Measurements from ENCODE around the gene RIC1.
"Not testable (repeated sequence)": the region's sequence is repeated elsewhere in the genome, so short reads cannot be mapped to it uniquely, and the experiment has no call there.

RIC1 gene, protein sequence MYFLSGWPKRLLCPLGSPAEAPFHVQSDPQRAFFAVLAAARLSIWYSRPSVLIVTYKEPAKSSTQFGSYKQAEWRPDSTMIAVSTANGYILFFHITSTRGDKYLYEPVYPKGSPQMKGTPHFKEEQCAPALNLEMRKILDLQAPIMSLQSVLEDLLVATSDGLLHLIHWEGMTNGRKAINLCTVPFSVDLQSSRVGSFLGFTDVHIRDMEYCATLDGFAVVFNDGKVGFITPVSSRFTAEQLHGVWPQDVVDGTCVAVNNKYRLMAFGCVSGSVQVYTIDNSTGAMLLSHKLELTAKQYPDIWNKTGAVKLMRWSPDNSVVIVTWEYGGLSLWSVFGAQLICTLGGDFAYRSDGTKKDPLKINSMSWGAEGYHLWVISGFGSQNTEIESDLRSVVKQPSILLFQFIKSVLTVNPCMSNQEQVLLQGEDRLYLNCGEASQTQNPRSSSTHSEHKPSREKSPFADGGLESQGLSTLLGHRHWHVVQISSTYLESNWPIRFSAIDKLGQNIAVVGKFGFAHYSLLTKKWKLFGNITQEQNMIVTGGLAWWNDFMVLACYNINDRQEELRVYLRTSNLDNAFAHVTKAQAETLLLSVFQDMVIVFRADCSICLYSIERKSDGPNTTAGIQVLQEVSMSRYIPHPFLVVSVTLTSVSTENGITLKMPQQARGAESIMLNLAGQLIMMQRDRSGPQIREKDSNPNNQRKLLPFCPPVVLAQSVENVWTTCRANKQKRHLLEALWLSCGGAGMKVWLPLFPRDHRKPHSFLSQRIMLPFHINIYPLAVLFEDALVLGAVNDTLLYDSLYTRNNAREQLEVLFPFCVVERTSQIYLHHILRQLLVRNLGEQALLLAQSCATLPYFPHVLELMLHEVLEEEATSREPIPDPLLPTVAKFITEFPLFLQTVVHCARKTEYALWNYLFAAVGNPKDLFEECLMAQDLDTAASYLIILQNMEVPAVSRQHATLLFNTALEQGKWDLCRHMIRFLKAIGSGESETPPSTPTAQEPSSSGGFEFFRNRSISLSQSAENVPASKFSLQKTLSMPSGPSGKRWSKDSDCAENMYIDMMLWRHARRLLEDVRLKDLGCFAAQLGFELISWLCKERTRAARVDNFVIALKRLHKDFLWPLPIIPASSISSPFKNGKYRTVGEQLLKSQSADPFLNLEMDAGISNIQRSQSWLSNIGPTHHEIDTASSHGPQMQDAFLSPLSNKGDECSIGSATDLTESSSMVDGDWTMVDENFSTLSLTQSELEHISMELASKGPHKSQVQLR (N-terminal part only)

GRCh38 chr9:5628530-5629311 is at the start of gene RIC1:
Gene RIC1 (plus strand): TSS chr9:5629107. CDS start chr9:5629310, 203 bp downstream.
- peak; percentile 95 for DNase-seq (ENCODE audit: low read depth)
- TF ChIP-seq CTCF (IDR thresholded peaks at IDR 0.05; ENCODE audit: insufficient read depth, low read depth, low read length, missing control alignments), result no peak
- H3K4me3 ChIP-seq (ENCODE audit: low read length), result peak within 1 kb of the TSS; percentile 64

- TF ChIP-seq CTCF (IDR thresholded peaks at IDR 0.05; ENCODE audit: insufficient read depth, low read depth, low read length, missing control alignments), result no peak
Observed at GRCh38 chr9:5579881-5580280, 49.0 kb upstream of the RIC1 start.

GRCh38 chr9:5580650-5581049 is 48.3 kb upstream of the RIC1 start:
- no peak for TF ChIP-seq CTCF (IDR thresholded peaks at IDR 0.05; ENCODE audit: insufficient read depth, low read depth, low read length, missing control alignments)

More at GRCh38 chr9:5579881-5580280, 49.0 kb upstream of the RIC1 start:
- H3K4me3 ChIP-seq (ENCODE audit: low read length), result no peak overlapping the region
- DNase-seq (ENCODE audit: low read depth), result no peak

DNA sequence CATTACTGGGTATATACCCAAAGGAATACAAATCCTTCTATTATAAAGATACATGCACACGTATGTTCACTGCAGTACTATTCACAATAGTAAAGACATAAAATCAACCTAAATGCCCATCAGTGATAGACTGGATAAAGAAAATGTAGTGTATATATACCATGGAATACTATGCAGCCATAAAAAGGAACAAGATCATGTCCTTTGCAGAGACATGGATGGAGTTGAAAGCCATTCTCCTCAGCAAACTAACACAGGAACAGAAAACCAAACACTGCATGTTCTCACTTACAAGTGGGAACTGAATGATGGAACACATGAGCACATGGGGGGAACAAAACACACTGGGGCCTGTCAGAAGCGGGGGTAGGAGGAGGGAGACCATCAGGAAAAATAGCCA is 47.2 kb upstream of the RIC1 start:
- not testable (repeated sequence) for H3K4me3 ChIP-seq (ENCODE audit: low read length); DNase-seq (ENCODE audit: low read depth)

More at GRCh38 chr9:5580650-5581049, 48.3 kb upstream of the RIC1 start:
- H3K4me3 ChIP-seq (ENCODE audit: low read length), result no peak overlapping the region
- no peak for DNase-seq (ENCODE audit: low read depth)

GRCh38 chr9:5582835-5583195 is 46.1 kb upstream of the RIC1 start:
- no peak for TF ChIP-seq CTCF (IDR thresholded peaks at IDR 0.05; ENCODE audit: insufficient read depth, low read depth, low read length, missing control alignments)
- no peak overlapping the region for H3K4me3 ChIP-seq (ENCODE audit: low read length)
- DNase-seq (ENCODE audit: low read depth), result peak; percentile 56

- DNase-seq (ENCODE audit: low read depth), result peak; percentile 39
- H3K4me3 ChIP-seq (ENCODE audit: low read length), result no peak overlapping the region
- no peak for TF ChIP-seq CTCF (IDR thresholded peaks at IDR 0.05; ENCODE audit: insufficient read depth, low read depth, low read length, missing control alignments)
Observed at GRCh38 chr9:5586391-5586802, 42.5 kb upstream of the RIC1 start.

All from epithelial cell of esophagus (primary cell).